ENCODE measurements around the gene YIPF1. TPM values are rescaled to one million over a fixed set of nuclear protein-coding genes. Genes with fewer than 3 reads are reported as not detected.

The YIPF1 gene
- 12.7 to 15.0 TPM (median 13.0 TPM) in 5 replicates for total RNA-seq (2022; extraction: Qiagen RNA extraction)

DNA sequence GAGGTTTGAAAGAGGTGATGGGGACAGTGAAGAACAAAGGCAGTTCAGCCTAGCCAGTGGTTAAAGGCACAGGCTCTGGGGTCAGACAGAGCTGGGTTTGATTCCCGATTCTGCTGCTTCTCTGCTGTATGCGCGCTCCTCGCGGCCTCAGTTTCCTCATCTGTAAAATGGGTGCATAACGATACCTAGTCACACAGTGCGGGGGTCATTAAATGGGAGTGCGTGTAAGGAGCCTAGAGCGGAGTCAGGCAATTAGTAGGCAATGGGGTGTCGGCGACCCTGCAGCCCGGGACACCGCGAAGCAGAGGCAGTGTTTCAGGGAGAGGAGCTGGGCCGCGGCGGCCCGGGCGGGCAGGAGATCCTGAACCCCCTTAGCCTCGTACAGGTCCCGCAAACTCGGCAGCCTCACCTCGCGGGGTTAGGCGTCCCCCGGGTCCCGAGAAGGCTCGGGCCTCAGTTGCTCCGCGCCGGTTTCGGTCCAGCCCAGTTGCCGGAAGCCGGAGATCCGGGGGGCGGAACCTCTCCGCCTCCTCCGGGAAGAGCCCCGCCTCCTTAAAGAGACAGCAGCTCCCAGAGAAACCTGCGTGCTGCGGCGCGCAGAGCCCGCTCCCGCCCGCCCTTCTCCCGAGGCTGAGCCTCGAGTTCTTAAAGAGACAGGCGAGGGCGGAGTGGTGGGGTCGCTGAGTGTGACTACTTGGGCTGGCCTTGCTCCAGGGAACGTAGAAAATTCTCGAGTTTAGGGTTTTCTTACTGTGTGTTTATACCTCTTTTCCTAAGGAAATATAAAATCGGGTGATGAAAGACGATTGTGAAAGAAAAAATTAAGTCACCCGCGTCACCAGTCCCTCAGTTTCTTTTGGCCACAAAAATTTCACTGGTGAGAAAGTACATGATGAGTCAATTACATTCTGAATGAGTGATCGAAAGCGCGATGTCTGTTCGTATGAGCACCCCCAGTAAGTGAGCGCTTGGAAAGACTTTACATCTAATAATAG lies at the start of gene YIPF1:
Gene YIPF1, minus strand, starts transcription at position 494 of the 995 bp plus-strand sequence. CDS start 860 bp downstream, outside the sequence.

DNA sequence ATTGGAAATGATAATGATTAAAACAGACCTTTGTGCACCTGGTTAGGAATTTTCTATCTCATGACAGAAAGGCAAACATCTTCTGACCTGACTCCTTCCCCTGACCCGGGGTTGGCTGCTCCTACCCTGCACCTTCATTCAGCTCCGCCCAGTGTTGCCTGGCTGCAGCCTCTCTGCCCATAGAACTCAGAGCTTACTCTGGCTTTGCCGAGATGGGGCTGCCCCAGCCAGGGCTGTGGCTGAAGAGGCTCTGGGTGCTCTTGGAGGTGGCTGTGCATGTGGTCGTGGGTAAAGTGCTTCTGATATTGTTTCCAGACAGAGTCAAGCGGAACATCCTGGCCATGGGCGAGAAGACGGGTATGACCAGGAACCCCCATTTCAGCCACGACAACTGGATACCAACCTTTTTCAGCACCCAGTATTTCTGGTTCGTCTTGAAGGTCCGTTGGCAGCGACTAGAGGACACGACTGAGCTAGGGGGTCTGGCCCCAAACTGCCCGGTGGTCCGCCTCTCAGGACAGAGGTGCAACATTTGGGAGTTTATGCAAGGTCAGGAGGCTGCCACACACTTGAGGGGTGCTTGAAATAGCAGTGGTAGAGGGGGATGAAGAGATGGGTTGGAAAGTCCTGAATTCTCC lies 4.5 kb upstream of the YIPF1 start, which contains the start of gene DIO1:
Gene DIO1, plus strand, starts transcription at position 189 of the 638 bp plus-strand sequence. Its CDS starts 24 bp downstream, at position 213.

DNA sequence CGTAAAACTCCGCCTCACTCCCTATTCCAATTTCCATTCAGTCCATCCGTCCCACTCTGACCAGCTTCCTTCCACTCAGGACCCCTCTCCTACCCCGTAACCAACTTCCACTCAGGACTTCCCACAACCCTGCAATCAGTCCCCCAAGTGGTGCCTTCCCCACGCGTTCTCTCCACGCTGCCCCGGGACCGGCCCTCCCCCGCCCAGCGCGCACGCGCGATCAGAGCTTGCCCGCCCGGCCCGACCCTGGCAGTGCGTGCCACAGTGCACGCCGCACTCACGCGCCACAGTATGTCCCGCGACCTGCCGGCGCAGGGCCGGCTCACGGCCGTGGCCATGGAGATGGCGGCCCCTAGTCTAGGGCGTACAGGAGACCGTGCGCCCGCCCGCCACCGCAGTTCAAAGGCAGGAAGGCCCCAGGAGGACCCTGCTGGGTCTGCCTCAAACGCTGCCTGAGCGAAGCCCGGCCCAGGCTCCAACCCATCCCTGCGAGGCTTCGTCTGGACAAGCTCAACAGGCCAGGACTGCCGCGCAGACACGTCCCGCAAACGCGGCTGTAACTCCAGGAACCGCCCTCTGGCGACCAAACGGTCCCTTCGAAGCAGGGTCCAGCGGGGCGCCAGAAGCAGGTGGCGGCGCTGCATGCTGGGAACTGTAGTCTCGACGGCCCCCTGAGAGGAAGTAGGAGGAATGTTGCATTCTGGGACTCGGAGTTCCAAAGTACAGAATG lies 51.5 kb downstream of the YIPF1 start, which contains the start of gene NDC1:
Gene NDC1, minus strand, starts transcription at position 373 of the 730 bp plus-strand sequence. Its CDS starts 35 bp downstream, at position 338.

Other genes starting within 250 kb of the YIPF1 start
- 0.08 to 0.12 TPM (median 0.09 TPM) in 4 of 5 replicates, not detected in the other for gene GLIS1, start 150.6 kb downstream of the YIPF1 start, total RNA-seq (2022; extraction: Qiagen RNA extraction)
- gene NDC1, start 51.5 kb downstream of the YIPF1 start, total RNA-seq (2022; extraction: Qiagen RNA extraction): 21.8 to 27.5 TPM (median 23.0 TPM) in 5 replicates
- not detected in 5 replicates for gene DIO1, start 4.4 kb upstream of the YIPF1 start, total RNA-seq (2022; extraction: Qiagen RNA extraction)
- gene IFT25, start 55.9 kb upstream of the YIPF1 start, total RNA-seq (2022; extraction: Qiagen RNA extraction): 28.5 to 30.4 TPM (median 30.1 TPM) in 5 replicates
- gene LRRC42, start 56.6 kb upstream of the YIPF1 start, total RNA-seq (2022; extraction: Qiagen RNA extraction): 25.9 to 30.0 TPM (median 29.6 TPM) in 5 replicates
- gene LDLRAD1, start 128.4 kb upstream of the YIPF1 start, total RNA-seq (2022; extraction: Qiagen RNA extraction): not detected in 5 replicates
- gene TMEM59, start 163.4 kb upstream of the YIPF1 start, total RNA-seq (2022; extraction: Qiagen RNA extraction): 114 to 130 TPM (median 117 TPM) in 5 replicates
- gene TCEANC2, start 163.8 kb upstream of the YIPF1 start, total RNA-seq (2022; extraction: Qiagen RNA extraction): 2.1 to 2.9 TPM (median 2.6 TPM) in 5 replicates